ENCODE results near the gene CABLES1.

DNA sequence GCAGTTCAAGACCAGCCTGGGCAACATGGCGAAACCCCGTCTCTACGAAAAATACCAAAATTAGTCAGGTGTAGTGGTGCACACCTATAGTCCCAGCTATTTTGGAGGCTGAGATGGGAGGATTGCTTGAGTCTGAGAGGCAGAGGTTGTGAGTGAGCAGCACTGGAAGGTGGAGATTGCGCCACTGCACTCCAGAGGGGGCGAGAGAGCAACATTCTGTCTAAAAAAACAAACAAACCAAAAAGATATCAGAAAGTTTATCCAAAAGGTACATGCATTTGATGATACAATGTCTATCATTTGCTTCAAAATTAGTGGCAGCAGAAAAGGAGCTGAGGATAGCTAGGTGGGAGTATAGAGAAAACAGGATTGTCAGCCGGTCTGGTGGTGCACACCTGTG, 39.8 kb upstream of the CABLES1 start:
- TF ChIP-seq, protein P1, sequence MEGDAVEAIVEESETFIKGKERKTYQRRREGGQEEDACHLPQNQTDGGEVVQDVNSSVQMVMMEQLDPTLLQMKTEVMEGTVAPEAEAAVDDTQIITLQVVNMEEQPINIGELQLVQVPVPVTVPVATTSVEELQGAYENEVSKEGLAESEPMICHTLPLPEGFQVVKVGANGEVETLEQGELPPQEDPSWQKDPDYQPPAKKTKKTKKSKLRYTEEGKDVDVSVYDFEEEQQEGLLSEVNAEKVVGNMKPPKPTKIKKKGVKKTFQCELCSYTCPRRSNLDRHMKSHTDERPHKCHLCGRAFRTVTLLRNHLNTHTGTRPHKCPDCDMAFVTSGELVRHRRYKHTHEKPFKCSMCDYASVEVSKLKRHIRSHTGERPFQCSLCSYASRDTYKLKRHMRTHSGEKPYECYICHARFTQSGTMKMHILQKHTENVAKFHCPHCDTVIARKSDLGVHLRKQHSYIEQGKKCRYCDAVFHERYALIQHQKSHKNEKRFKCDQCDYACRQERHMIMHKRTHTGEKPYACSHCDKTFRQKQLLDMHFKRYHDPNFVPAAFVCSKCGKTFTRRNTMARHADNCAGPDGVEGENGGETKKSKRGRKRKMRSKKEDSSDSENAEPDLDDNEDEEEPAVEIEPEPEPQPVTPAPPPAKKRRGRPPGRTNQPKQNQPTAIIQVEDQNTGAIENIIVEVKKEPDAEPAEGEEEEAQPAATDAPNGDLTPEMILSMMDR (IDR thresholded peaks at IDR 0.05; ENCODE audit: poor library complexity) = no peak
- no peak for TF ChIP-seq EZH2 (IDR thresholded peaks at IDR 0.05; ENCODE audit: borderline replicate concordance)
